HG03175 (cell line): ENCODE data around the gene GMPPB.
"Not testable (repeated sequence)": the region's sequence is repeated elsewhere in the genome, so short reads cannot be mapped to it uniquely, and the experiment has no call there.

Source experiments
- ATAC-seq: cut with Tn5 transposase; IDR thresholded peaks from one replicate; pipeline ENCODE4 v1.9.1; 2021; ENCODE audit warnings: mild to moderate bottlenecking, moderate library complexity; ENCODE audit not compliant: unreplicated experiment

Gene GMPPB

GRCh38 chr3:49694409-49695070 lies 29.2 kb downstream of the GMPPB start:
- ATAC-seq: not testable (repeated sequence)

GRCh38 chr3:49691481-49691880 lies 32.3 kb downstream of the GMPPB start:
- not testable (repeated sequence) for ATAC-seq

GRCh38 chr3:49690856-49691255 lies 32.9 kb downstream of the GMPPB start:
- ATAC-seq: not testable (repeated sequence)

- ATAC-seq: not testable (repeated sequence)
Measured at GRCh38 chr3:49689908-49690624, 33.7 kb downstream of the GMPPB start.

GRCh38 chr3:49689046-49689907 lies 34.5 kb downstream of the GMPPB start, which contains the start of the genes MST1 and RNF123:
MST1 (minus strand) TSS chr3:49689474; CDS start chr3:49688691, 783 bp downstream.
RNF123 (plus strand) TSS chr3:49689557; CDS start chr3:49691166, 1,609 bp downstream.
- ATAC-seq: peak; percentile 68

GRCh38 chr3:49688338-49689045 lies 35.3 kb downstream of the GMPPB start:
- ATAC-seq: not testable (repeated sequence)

GRCh38 chr3:49687424-49687795 lies 36.3 kb downstream of the GMPPB start:
- not testable (repeated sequence) for ATAC-seq

GRCh38 chr3:49686769-49687423 lies 36.9 kb downstream of the GMPPB start:
- ATAC-seq: not testable (repeated sequence)

- not testable (repeated sequence) for ATAC-seq
Measured at GRCh38 chr3:49686346-49686745, 37.4 kb downstream of the GMPPB start.

GRCh38 chr3:49685846-49686245 lies 37.9 kb downstream of the GMPPB start:
- not testable (repeated sequence) for ATAC-seq

- not testable (repeated sequence) for ATAC-seq
Measured at GRCh38 chr3:49685103-49685502, 38.6 kb downstream of the GMPPB start.

- not testable (repeated sequence) for ATAC-seq
Measured at GRCh38 chr3:49684453-49684852, 39.3 kb downstream of the GMPPB start.

GRCh38 chr3:49683162-49683561 lies 40.6 kb downstream of the GMPPB start:
- no peak for ATAC-seq

GRCh38 chr3:49681543-49681942 lies 42.2 kb downstream of the GMPPB start:
- ATAC-seq: no peak

- no peak for ATAC-seq
Measured at GRCh38 chr3:49681232-49681522, 42.6 kb downstream of the GMPPB start.

GRCh38 chr3:49680493-49681231 lies 43.1 kb downstream of the GMPPB start:
- ATAC-seq: no peak

GRCh38 chr3:49675912-49676311 lies 47.8 kb downstream of the GMPPB start:
- ATAC-seq: no peak

GRCh38 chr3:49674497-49674983 lies 49.2 kb downstream of the GMPPB start:
- ATAC-seq: peak; percentile 25

GRCh38 chr3:49673715-49674496 lies 49.8 kb downstream of the GMPPB start, which contains the start of gene APEH:
APEH (plus strand) TSS chr3:49674351; CDS start chr3:49674402, 51 bp downstream.
- ATAC-seq: peak; percentile 81
